A673 (cell line): ENCODE measurements around the gene WSCD2.

Experiments used
- EZH2 ChIP-seq: fragments of 200-600 bp; sonication (generic); IDR thresholded peaks from 2 replicates; pipeline ENCODE4 v1.6.1; 2017; ENCODE audit warnings: borderline replicate concordance, low read depth, mild to moderate bottlenecking, mixed read lengths, antibody characterized with exemption, low read length; ENCODE audit not compliant: poor library complexity, severe bottlenecking
- TF ChIP-seq, protein P1 (sequence below): fragments of 300-800, 200-600 bp; sonication (generic); conservative IDR thresholded peaks from 2 replicates; pipeline ENCODE4 v1.5.1; 2017; ENCODE audit warnings: low read depth, mild to moderate bottlenecking, antibody characterized with exemption, low read length, moderate library complexity, mixed read lengths

DNA sequence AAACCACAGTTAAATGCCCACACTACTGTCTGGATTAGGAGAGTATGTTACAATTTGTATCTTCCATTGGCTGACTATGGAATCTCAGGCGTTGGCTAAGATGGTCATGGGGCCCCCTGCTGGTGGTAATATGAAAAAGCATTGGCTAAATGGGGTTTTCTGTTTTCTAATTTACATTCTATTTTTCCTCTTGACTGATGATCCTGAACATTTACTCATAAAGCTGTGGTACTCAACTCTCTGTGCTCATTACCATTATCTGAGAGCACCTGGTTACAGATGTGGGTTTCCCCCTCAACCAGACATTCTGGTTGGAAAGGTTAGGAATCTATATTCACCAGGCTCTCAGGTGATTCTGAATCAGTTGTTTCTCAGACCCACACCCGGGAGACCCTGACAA lies 64.8 kb downstream of the WSCD2 start:
- TF ChIP-seq, protein P1, sequence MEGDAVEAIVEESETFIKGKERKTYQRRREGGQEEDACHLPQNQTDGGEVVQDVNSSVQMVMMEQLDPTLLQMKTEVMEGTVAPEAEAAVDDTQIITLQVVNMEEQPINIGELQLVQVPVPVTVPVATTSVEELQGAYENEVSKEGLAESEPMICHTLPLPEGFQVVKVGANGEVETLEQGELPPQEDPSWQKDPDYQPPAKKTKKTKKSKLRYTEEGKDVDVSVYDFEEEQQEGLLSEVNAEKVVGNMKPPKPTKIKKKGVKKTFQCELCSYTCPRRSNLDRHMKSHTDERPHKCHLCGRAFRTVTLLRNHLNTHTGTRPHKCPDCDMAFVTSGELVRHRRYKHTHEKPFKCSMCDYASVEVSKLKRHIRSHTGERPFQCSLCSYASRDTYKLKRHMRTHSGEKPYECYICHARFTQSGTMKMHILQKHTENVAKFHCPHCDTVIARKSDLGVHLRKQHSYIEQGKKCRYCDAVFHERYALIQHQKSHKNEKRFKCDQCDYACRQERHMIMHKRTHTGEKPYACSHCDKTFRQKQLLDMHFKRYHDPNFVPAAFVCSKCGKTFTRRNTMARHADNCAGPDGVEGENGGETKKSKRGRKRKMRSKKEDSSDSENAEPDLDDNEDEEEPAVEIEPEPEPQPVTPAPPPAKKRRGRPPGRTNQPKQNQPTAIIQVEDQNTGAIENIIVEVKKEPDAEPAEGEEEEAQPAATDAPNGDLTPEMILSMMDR = peak; percentile 85
- no peak for TF ChIP-seq EZH2
